Endothelial cell of umbilical vein (primary cell): ENCODE measurements around the gene CRIM1.

Experiments
- CTCF ChIP-seq, 2 donors: IDR thresholded peaks; 1 replicate in 1 of 2; 2 replicates in 1 of 2; pipeline ENCODE4 v1.5.1; 2011; ENCODE audit warnings: low read length in 2 of 2, mild to moderate bottlenecking in 2 of 2, moderate library complexity in 2 of 2, control low read depth in 1 of 2, inconsistent platforms in 1 of 2, low read depth in 1 of 2; ENCODE audit not compliant: insufficient read depth in 1 of 2; ENCODE audit errors: extremely low read depth in 1 of 2
- POLR2A ChIP-seq: IDR thresholded peaks from 2 replicates; pipeline ENCODE4 v1.6.1; 2012; ENCODE audit warnings: low read depth, mild to moderate bottlenecking, control low read depth, low read length
- TF ChIP-seq, protein P1 (sequence below): IDR thresholded peaks from 2 replicates; pipeline ENCODE4 v1.6.1; 2011; ENCODE audit not compliant: insufficient read depth, insufficient read length

DNA sequence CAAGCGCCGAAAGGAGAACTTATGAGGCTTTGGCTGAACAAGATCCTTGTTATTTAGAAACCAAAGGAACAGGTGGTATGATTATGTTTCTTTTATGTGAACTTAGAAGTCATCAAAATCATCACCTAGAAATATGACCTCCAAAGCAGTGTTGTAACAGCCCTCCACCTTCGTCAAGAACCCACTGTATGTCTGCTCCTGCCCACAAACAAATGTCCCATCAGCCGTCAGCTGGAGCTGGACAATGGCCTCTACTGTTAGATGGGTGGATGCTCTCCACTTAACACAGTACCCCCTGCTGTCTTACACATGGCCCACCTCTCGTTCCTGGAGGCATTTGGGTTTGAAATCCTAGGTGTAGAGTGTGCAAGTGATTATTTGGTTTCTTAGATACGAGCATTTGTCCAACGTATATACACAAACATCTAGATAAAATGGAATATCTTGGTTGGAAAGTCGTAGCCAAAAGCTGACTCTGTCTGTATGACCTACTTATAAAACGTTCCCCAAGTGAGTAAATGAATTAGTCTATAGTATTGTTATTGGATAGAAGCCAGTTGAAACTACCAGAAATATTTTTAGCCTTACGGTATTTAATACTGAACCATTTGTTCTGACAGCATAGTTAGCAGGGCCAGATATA lies 113.0 kb downstream of the CRIM1 start:
- TF ChIP-seq POLR2A = no peak
- TF ChIP-seq CTCF (IDR thresholded peaks at IDR 0.05; ENCODE audit: extremely low read depth in 1 of 2, insufficient read depth in 1 of 2, low read depth in 1 of 2, low read length in 2 of 2) = no peak
- TF ChIP-seq, protein P1, sequence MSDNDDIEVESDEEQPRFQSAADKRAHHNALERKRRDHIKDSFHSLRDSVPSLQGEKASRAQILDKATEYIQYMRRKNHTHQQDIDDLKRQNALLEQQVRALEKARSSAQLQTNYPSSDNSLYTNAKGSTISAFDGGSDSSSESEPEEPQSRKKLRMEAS = no peak
